Effector memory CD4-positive, alpha-beta T cell (primary cell): ENCODE data around the gene TLCD5.

Experiments used
- DNase-seq, 3 donors: peaks; one replicate each; pipeline ENCODE4 v3.0.0-alpha.2; 2020
- H3K27ac ChIP-seq: 2 replicates; pipeline ENCODE4 v1.7.0; 2013; ENCODE audit warnings: mild to moderate bottlenecking, low read length, moderate library complexity; ENCODE audit not compliant: insufficient read depth, poor library complexity, severe bottlenecking
- H3K27me3 ChIP-seq: replicated peaks from 2 replicates; pipeline ENCODE4 v1.7.0; 2013; ENCODE audit warnings: mild to moderate bottlenecking, low read length; ENCODE audit not compliant: insufficient read depth, control insufficient read depth, poor library complexity, severe bottlenecking
- H3K36me3 ChIP-seq: 2 replicates; pipeline ENCODE4 v1.7.0; 2013; ENCODE audit warnings: mild to moderate bottlenecking, low read length, moderate library complexity; ENCODE audit not compliant: control insufficient read depth, insufficient read depth
- H3K4me1 ChIP-seq: 2 replicates; pipeline ENCODE4 v1.7.0; 2013; ENCODE audit warnings: low read length, mild to moderate bottlenecking; ENCODE audit not compliant: control insufficient read depth, insufficient read depth, poor library complexity, severe bottlenecking
- H3K4me3 ChIP-seq: 2 replicates; pipeline ENCODE4 v1.7.0; 2013; ENCODE audit warnings: low read length, low read depth, mild to moderate bottlenecking; ENCODE audit not compliant: insufficient read depth, poor library complexity, severe bottlenecking
- H3K9me3 ChIP-seq: 2 replicates; pipeline ENCODE4 v1.7.0; 2013; ENCODE audit warnings: mild to moderate bottlenecking, low read length, moderate library complexity; ENCODE audit not compliant: control insufficient read depth

Gene TLCD5

GRCh38 chr11:120372296-120372695 lies 47.2 kb downstream of the TLCD5 start:
- H3K9me3 ChIP-seq = no peaks in the 10 kb centered on the region
- H3K36me3 ChIP-seq = no peaks in the 10 kb centered on the region
- H3K4me1 ChIP-seq = no peaks in the 10 kb centered on the region
- H3K27me3 ChIP-seq = no peaks in the 10 kb centered on the region
- no peak overlapping the region for H3K27ac ChIP-seq
- no peak overlapping the region for H3K4me3 ChIP-seq
- no peak for DNase-seq

GRCh38 chr11:120375076-120375475 lies 50.0 kb downstream of the TLCD5 start:
- Histone ChIP-seq H3K27ac (no peak overlapping the region), H3K36me3 (no peaks in the 10 kb centered on the region), H3K9me3 (no peaks in the 10 kb centered on the region), H3K4me1 (no peaks in the 10 kb centered on the region), H3K4me3 (no peak overlapping the region), H3K27me3 (no peaks in the 10 kb centered on the region)
- no peak for DNase-seq

- Histone ChIP-seq H3K27ac (no peak overlapping the region), H3K9me3 (no peaks in the 10 kb centered on the region), H3K4me1 (no peaks in the 10 kb centered on the region), H3K27me3 (no peaks in the 10 kb centered on the region), H3K36me3 (no peaks in the 10 kb centered on the region), H3K4me3 (no peak overlapping the region)
- no peak for DNase-seq
These were observed 51.6 kb downstream of the TLCD5 start for GRCh38 chr11:120376547-120377182.

GRCh38 chr11:120378474-120378873 lies 53.4 kb downstream of the TLCD5 start:
- Histone ChIP-seq H3K4me3 (no peak overlapping the region), H3K27me3 (no peaks in the 10 kb centered on the region), H3K36me3 (no peaks in the 10 kb centered on the region), H3K27ac (no peak overlapping the region), H3K9me3 (no peaks in the 10 kb centered on the region), H3K4me1 (no peaks in the 10 kb centered on the region)
- no peak for DNase-seq

- Histone ChIP-seq H3K4me3 (no peak overlapping the region), H3K9me3 (no peaks in the 10 kb centered on the region), H3K27me3 (no peaks in the 10 kb centered on the region), H3K36me3 (no peaks in the 10 kb centered on the region), H3K4me1 (no peaks in the 10 kb centered on the region), H3K27ac (no peak overlapping the region)
- no peak for DNase-seq
These were observed 56.3 kb downstream of the TLCD5 start for GRCh38 chr11:120381401-120381800.
